Measurements from ENCODE around the gene C3.

DNA sequence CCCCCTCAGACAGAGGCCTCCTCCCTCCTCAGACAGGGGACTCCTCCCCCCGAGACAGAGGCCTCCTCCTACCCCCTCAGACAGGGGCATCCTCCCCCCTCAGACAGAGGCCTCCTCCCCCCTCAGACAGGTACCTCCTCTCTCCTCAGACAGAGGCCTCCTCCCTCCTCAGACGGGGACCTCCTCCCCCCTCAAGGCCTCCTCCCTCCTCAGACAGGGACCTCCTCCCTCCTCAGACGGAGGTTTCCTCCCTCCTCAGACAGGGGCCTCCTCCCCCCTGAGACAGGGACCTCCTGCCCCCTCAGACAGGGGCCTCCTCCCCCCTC is 13.9 kb downstream of the C3 start:
- TF ChIP-seq CTCF (IDR thresholded peaks at IDR 0.05) (no peak), EP300 (IDR thresholded peaks at IDR 0.05) (no peak)

Data from upper lobe of left lung (tissue), 4 donors.